ENCODE data around the gene SLC4A1. TPM values are rescaled to one million over a fixed set of nuclear protein-coding genes. Genes with fewer than 3 reads are reported as not detected.

Gene SLC4A1
- total RNA-seq, 4 donors from 2014 or later = under 0.01 to 0.16 TPM; not detected in 2

DNA sequence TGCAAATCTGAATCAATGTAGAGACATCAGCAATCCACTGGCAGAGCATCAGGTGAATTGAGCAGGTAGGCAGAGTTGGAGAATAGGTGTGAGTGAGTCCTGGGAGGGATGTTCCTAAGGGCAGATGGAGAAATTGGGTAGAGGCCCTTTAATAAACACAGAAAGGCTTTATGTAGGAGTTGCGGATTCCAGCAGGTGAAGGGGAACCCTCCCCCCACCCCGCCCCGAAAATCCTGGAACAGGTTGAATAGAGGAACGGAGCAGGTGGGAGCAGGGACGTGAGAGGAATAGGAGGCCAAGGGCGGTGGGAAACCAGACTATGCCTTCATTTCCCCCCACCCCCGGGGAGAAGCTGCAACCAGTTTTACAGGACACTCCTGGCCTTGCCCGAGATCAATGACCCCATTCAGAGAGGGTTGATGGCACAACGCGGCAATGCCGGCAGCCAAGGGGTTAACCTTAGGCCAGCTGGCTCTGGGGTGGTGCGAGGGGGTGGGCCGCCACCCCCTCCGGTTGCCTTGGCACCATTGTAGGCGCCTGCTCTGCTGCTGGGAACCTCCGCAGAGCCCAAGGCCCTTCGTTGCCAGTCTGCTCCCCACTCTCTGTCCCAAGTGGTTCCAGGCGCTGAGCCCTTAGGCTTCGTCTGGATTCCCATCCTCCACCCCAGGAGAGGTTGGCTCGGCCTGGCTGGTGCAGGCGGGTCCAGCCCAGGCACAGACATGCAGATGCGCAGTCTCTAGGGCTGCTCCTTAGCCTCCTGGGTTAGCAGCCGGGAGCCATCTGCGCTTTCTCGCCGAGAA is 39.7 kb upstream of the SLC4A1 start:
- TF ChIP-seq, protein P1, sequence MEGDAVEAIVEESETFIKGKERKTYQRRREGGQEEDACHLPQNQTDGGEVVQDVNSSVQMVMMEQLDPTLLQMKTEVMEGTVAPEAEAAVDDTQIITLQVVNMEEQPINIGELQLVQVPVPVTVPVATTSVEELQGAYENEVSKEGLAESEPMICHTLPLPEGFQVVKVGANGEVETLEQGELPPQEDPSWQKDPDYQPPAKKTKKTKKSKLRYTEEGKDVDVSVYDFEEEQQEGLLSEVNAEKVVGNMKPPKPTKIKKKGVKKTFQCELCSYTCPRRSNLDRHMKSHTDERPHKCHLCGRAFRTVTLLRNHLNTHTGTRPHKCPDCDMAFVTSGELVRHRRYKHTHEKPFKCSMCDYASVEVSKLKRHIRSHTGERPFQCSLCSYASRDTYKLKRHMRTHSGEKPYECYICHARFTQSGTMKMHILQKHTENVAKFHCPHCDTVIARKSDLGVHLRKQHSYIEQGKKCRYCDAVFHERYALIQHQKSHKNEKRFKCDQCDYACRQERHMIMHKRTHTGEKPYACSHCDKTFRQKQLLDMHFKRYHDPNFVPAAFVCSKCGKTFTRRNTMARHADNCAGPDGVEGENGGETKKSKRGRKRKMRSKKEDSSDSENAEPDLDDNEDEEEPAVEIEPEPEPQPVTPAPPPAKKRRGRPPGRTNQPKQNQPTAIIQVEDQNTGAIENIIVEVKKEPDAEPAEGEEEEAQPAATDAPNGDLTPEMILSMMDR (IDR thresholded peaks at IDR 0.05; ENCODE audit: low read depth) = no peak

DNA sequence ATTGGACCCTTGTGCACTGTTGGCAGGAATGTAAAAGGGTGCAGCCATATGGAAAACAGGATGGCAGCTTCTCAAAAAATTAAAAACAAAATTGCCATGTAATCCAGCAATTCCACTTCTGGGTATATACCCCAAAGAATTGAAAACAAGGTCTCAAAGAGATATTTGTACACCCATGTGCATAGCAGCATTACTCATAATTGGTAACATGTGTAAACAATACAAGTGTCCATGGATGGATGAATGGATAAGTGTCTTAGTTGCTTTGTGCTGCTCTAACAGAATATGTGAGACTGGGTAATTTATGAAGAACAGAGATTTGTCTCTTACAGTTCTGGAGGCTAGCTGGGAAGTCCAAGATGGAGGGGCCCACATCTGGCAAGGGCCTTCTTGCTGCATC is 36.7 kb upstream of the SLC4A1 start:
- TF ChIP-seq, protein P1 (IDR thresholded peaks at IDR 0.05; ENCODE audit: low read depth) = no peak

DNA sequence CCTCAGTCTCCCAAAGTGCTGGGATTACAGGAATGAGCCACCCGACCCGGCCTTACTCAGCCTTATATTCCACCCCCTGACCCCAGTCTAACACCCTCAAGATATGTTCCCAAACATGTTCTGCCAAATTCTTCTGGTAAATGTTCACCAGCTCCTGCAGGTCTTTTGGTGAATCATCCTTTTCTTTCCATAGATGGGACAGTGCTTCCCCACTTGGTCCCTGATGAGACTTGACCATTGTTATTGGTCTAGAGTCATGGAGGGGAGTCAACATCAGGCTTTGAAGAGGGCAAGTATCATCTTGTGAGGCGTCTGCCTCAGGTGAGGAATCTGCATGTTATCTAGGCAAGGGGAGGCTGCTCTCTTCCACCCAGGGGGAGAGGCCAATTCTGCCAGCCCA is 30.0 kb upstream of the SLC4A1 start:
- TF ChIP-seq, protein P1 (IDR thresholded peaks at IDR 0.05; ENCODE audit: low read depth) = no peak

DNA sequence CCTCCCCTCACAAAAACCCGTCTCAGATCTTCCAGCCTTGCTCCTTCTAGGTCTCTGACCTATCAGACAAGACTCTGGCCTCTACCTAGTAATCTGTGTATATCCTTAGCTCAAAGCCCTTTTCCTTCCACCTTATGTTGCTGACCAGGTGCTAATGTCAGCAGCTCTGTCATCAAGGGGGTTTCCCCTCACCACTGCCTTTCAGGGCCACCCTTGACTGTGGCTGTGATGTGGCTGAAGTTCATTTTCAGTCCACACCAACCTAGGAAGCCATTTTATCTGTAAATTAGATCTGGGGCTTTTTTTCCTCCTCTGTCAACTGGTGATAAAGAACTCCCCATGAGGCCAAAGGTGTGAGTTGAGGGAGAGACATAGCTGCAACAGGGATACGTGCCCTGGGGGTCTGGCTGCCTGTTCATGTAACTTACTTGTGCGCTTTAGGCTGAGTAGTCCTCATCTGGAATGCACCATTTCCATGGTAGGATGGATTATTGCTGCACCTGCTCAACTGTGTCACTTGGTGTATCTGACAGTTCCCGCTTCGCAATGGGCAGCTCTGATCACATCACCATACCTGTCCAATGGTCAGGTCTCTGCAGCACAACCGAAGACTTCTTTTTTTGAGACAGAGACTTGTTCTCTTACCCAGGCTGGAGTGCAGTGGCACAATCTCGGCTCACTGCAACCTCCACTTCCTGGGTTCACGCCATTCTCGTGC is 25.7 kb upstream of the SLC4A1 start:
- TF ChIP-seq, protein P1 (IDR thresholded peaks at IDR 0.05; ENCODE audit: low read depth) = no peak

DNA sequence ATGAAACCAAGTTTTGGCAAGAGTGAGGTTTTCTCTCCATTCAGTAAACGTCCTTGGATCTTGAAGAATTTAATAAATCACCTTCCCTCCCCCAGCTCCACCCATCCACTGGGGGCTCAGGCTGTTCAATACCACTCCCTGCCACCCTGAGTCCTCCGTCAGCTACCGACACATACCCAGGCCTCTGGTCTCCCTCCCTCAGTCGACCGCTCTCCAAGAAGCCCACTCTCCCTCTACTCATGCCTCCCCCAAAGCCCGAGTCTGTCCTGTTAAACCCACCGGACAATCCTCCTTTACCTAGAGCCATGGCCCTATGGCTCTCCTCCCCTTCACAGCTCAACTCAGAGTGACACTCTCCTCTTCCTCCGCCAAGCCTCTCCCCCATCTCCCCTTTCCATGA is 19.7 kb upstream of the SLC4A1 start:
- TF ChIP-seq, protein P1 (IDR thresholded peaks at IDR 0.05; ENCODE audit: low read depth) = no peak

DNA sequence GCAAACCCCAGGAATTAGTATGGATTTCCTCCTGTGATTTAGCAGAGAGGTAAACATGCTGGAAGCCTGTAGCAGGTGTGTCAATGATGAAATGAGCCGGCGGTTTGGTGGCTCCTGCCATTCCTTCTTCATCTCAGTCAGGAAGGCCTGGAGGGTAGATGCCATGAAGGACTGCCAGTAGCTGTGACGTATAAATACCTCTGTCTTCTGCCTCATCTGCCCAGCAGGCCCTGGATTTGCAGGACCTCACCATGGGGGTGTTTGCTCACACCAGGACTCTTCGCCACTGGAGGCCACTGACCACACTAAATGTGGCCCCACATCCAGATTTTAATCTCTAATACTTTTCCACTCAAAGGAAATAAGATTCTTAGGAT is 16.1 kb upstream of the SLC4A1 start:
- TF ChIP-seq, protein P1 (IDR thresholded peaks at IDR 0.05; ENCODE audit: low read depth) = no peak

DNA sequence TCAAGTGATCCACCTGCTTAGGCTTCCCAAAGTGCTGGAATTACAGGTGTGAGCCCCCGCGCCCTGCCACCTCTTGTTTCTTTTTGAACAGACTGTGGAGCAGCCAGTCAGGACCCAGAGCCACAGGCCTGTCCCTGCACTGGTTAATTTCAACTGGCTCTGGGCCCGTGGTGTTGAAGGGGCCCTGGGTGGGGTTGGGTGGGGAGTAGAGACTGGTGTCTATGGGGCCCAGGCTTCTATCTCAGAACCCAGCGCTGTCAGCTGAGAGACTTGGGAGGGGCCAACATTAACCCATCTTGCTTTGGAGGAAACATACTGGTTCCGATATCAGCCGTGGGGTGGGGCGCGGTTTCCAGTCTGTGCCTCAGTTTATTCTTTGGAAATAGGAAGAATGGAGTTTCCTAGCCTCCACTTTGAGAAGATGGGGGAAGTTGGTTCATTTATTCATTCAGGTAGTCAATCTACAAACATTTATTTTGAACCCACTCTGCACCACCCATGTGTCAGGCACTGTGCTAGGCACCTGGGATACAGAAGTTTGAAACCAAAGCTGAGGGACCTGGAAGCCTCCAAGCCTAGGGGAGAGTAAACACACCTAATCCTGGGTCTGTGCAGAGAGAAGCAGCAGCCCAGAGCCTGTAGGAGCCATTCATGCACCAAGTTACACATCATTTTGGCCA is 15.5 kb upstream of the SLC4A1 start:
- TF ChIP-seq, protein P1 (IDR thresholded peaks at IDR 0.05; ENCODE audit: low read depth) = no peak

All from subcutaneous adipose tissue (tissue), 4 donors.